ENCODE data around the gene CPNE1. TPM values are rescaled to one million over a fixed set of nuclear protein-coding genes. Genes with fewer than 3 reads are reported as not detected.
"Not testable (repeated sequence)": the region's sequence is repeated elsewhere in the genome, so short reads cannot be mapped to it uniquely, and the experiment has no call there.

The CPNE1 gene
- total RNA-seq, 1 experiment from 2014 or later: 194 TPM

DNA sequence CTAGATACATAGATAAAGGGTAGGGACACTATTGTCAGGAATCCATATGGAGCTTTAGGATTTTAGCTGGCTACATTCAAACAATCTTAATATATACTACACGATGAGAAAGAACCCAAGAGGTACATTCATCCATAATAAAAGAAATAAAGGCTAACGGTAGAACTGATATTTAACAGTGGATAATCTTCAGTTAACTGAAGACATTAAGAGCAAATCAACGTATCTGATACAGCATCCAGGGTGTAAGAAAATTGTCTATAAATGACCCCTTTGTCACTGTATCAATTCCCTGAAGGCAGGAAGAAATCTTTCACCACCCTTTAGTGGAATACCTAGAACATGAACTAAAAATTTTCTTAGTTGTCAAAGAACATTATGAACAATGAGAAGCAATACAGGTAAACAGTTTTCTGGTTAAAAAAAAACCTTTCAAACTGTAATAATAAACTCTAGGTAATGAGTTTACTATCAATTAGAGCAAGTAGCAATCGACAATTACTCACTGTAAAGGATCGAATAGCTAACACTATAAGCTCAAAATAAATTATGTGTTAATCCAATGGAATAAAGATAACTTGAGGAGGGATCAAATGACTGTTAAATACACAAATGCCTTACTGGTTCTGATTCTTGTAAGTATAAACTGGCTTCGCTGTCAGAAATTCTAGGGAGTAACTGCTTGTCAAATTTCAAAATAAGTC is 46.3 kb upstream of the CPNE1 start:
- H3K36me3 Mint-ChIP-seq (ENCODE audit: insufficient read depth, unreplicated experiment): peaks cover 99% of the 10 kb centered on the region
- ChIA-PET POLR2A (interaction anchor here (0.9 to 14.8 kb wide), 13 partner anchors 8 to 248 kb away, joined by 3 to 266 read pairs (median 4); partner anchors contain the start of genes NFS1, PHF20, RBM39 and ROMO1), CTCF (interaction anchor here (0.8 to 1.7 kb wide), 5 partner anchors 9 to 243 kb away, joined by 3 to 6 read pairs (median 4); partner anchors contain the start of gene SCAND1)
- no peak for DNase-seq (ENCODE audit: unreplicated experiment)
- intact Hi-C loops (cut with micrococcal nuclease): no loop called here
- H3K27me3 Mint-ChIP-seq (ENCODE audit: insufficient read depth, unreplicated experiment): no peaks in the 10 kb centered on the region
- H3K9me3 Mint-ChIP-seq (ENCODE audit: unreplicated experiment): no peaks in the 10 kb centered on the region
- H3K4me3 Mint-ChIP-seq (ENCODE audit: unreplicated experiment): no peak overlapping the region
- no TSS peak for BruUV-seq (replicated peaks)
- peaks cover 13% of the 10 kb centered on the region for H3K4me1 Mint-ChIP-seq (ENCODE audit: insufficient read depth, unreplicated experiment)
- peak overlapping the region; percentile 28 for H3K27ac Mint-ChIP-seq (ENCODE audit: low read depth, unreplicated experiment)
- TF ChIP-seq CTCF (IDR thresholded peaks at IDR 0.05; ENCODE audit: unreplicated experiment): no peak

GRCh38 chr20:35710039-35710438 is 45.3 kb upstream of the CPNE1 start:
- no peaks in the 10 kb centered on the region for H3K9me3 Mint-ChIP-seq (ENCODE audit: unreplicated experiment)
- intact Hi-C loops (cut with micrococcal nuclease): no loop called here
- H3K4me1 Mint-ChIP-seq (ENCODE audit: insufficient read depth, unreplicated experiment): peaks cover 13% of the 10 kb centered on the region
- BruUV-seq (replicated peaks): no TSS peak
- POLR2A ChIA-PET: interaction anchor here (0.7 to 14.8 kb wide), 11 partner anchors 9 to 174 kb away, joined by 3 to 266 read pairs (median 5); partner anchors contain the start of genes NFS1, PHF20, RBM39 and ROMO1
- TF ChIP-seq CTCF (IDR thresholded peaks at IDR 0.05; ENCODE audit: unreplicated experiment): no peak
- H3K4me3 Mint-ChIP-seq (ENCODE audit: unreplicated experiment): no peak overlapping the region
- H3K27me3 Mint-ChIP-seq (ENCODE audit: insufficient read depth, unreplicated experiment): no peaks in the 10 kb centered on the region
- H3K36me3 Mint-ChIP-seq (ENCODE audit: insufficient read depth, unreplicated experiment): peaks cover 99% of the 10 kb centered on the region
- no peak for DNase-seq (ENCODE audit: unreplicated experiment)
- CTCF ChIA-PET: interaction anchor here (0.6 to 1.7 kb wide), 4 partner anchors 8 to 175 kb away, joined by 3 to 4 read pairs (median 3); no protein-coding TSS in a partner anchor
- H3K27ac Mint-ChIP-seq (ENCODE audit: low read depth, unreplicated experiment): no peak overlapping the region

GRCh38 chr20:35709259-35709658 is 44.6 kb upstream of the CPNE1 start:
- BruUV-seq (replicated peaks): no TSS peak
- Mint-ChIP-seq H3K4me3 (ENCODE audit: unreplicated experiment) (no peak overlapping the region), H3K27ac (ENCODE audit: low read depth, unreplicated experiment) (no peak overlapping the region), H3K36me3 (ENCODE audit: insufficient read depth, unreplicated experiment) (peaks cover 99% of the 10 kb centered on the region), H3K9me3 (ENCODE audit: unreplicated experiment) (no peaks in the 10 kb centered on the region), H3K27me3 (ENCODE audit: insufficient read depth, unreplicated experiment) (no peaks in the 10 kb centered on the region), H3K4me1 (ENCODE audit: insufficient read depth, unreplicated experiment) (peaks cover 13% of the 10 kb centered on the region)
- ChIA-PET CTCF (interaction anchor here (0.8 kb wide), 1 partner anchor 176 kb away, joined by 3 read pairs; no protein-coding TSS in a partner anchor), POLR2A (interaction anchor here (0.6 to 14.8 kb wide), 10 partner anchors 8 to 245 kb away, joined by 3 to 266 read pairs (median 4); partner anchors contain the start of genes NFS1, PHF20, RBM39 and ROMO1)
- no peak for DNase-seq (ENCODE audit: unreplicated experiment)
- intact Hi-C loops (cut with micrococcal nuclease): no loop called here
- TF ChIP-seq CTCF (IDR thresholded peaks at IDR 0.05; ENCODE audit: unreplicated experiment): no peak

DNA sequence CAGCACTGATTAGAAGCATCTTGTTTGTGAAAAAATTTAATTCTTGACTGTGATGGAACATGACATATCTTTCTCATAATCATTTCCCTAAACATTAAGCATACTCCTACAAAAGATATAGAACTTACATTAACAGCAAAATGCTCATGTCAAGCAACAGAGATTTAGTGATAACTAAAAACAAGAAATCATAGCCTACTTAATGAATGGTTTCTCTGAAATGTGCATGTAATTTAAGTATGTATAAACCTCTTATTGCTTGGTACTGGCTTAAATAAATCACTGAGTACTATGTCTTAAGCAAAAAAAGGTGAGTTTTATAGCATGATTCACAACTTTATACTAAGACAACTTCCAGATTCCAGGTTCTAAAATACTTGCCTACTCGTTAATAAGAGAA is 43.8 kb upstream of the CPNE1 start:
- Mint-ChIP-seq H3K9me3 (ENCODE audit: unreplicated experiment) (no peaks in the 10 kb centered on the region), H3K4me1 (ENCODE audit: insufficient read depth, unreplicated experiment) (peaks cover 17% of the 10 kb centered on the region), H3K27ac (ENCODE audit: low read depth, unreplicated experiment) (no peak overlapping the region), H3K36me3 (ENCODE audit: insufficient read depth, unreplicated experiment) (peaks cover 99% of the 10 kb centered on the region), H3K27me3 (ENCODE audit: insufficient read depth, unreplicated experiment) (no peaks in the 10 kb centered on the region), H3K4me3 (ENCODE audit: unreplicated experiment) (no peak overlapping the region)
- ChIA-PET POLR2A (interaction anchor here (0.6 to 14.8 kb wide), 10 partner anchors 7 to 246 kb away, joined by 3 to 266 read pairs (median 9); partner anchors contain the start of genes NFS1, RBM39, ROMO1 and SCAND1), CTCF (interaction anchor here (1.0 kb wide), 1 partner anchor 10 kb away, joined by 3 read pairs; no protein-coding TSS in a partner anchor)
- no peak for TF ChIP-seq CTCF (IDR thresholded peaks at IDR 0.05; ENCODE audit: unreplicated experiment)
- intact Hi-C loops (cut with micrococcal nuclease): no loop called here
- BruUV-seq (replicated peaks): no TSS peak
- no peak for DNase-seq (ENCODE audit: unreplicated experiment)

GRCh38 chr20:35706591-35707529 is 42.2 kb upstream of the CPNE1 start:
- H3K27me3 Mint-ChIP-seq (ENCODE audit: insufficient read depth, unreplicated experiment); H3K27ac Mint-ChIP-seq (ENCODE audit: low read depth, unreplicated experiment); H3K9me3 Mint-ChIP-seq (ENCODE audit: unreplicated experiment); BruUV-seq (replicated peaks); DNase-seq (ENCODE audit: unreplicated experiment); H3K4me3 Mint-ChIP-seq (ENCODE audit: unreplicated experiment); intact Hi-C loops (cut with micrococcal nuclease): not testable (repeated sequence)
- ChIA-PET POLR2A (interaction anchor here (0.7 to 14.8 kb wide), 10 partner anchors 5 to 248 kb away, joined by 3 to 266 read pairs (median 8); partner anchors contain the start of genes NFS1, RBM39, ROMO1 and SCAND1), CTCF (interaction anchor here (0.6 kb wide), 1 partner anchor 190 kb away, joined by 3 read pairs; no protein-coding TSS in a partner anchor)
- peaks cover 18% of the 10 kb centered on the region for H3K4me1 Mint-ChIP-seq (ENCODE audit: insufficient read depth, unreplicated experiment)
- peaks cover 99% of the 10 kb centered on the region for H3K36me3 Mint-ChIP-seq (ENCODE audit: insufficient read depth, unreplicated experiment)

All from MCF 10A (cell line).